Caco-2 (cell line): Measurements from ENCODE around the gene GLT8D1. TPM values are rescaled to one million over a fixed set of nuclear protein-coding genes. Genes with fewer than 3 reads are reported as not detected.
A peak's percentile ranks its signal among the peaks of the same experiment; 100 is the strongest.

Experiments used
- BruUV-seq: library from RNA; stranded (reverse); fragments of 400-500 nt; replicated peaks from 2 replicates; lab custom pipeline; 2021; lab: Mats Ljungman, UMichigan
- CTCF ChIA-PET: fragments of 300-600 bp; sonication (Branson Sonifier 250); formaldehyde crosslinking; loops from one replicate; lab custom pipeline; 2022; ENCODE audit warnings: antibody characterized with exemption; lab: Charles Lee
- POLR2A ChIA-PET: fragments of 300-600 bp; sonication (Branson Sonifier 250); formaldehyde crosslinking; loops from one replicate; lab custom pipeline; 2022; ENCODE audit warnings: antibody characterized with exemption; lab: Charles Lee
- DNase-seq, 2 experiments: peaks; one replicate each; pipeline versions ENCODE4 v3.0.0 to v3.0.0-alpha.2; 2020 to 2022
- H3K27me3 ChIP-seq: replicated peaks from 2 replicates; pipeline ENCODE4 v1.6.0; 2011; ENCODE audit warnings: low read length; ENCODE audit not compliant: control insufficient read depth, insufficient read depth
- H3K36me3 ChIP-seq: 2 replicates; pipeline ENCODE4 v1.5.1; 2011; ENCODE audit warnings: low read length; ENCODE audit not compliant: control insufficient read depth, insufficient read depth
- H3K4me1 ChIP-seq: fragments of 250-450 bp; sonication (Bioruptor Pico); 2 replicates; pipeline ENCODE4 v1.5.1; 2020; ENCODE audit warnings: mild to moderate bottlenecking
- H3K4me3 ChIP-seq: 2 replicates; pipeline ENCODE4 v1.5.1; 2011; ENCODE audit warnings: low read depth, mild to moderate bottlenecking, control low read depth, low read length
- H3K9me3 ChIP-seq: fragments of 250-450 bp; sonication (Bioruptor Pico); 2 replicates; pipeline ENCODE4 v1.5.1; 2020; ENCODE audit warnings: mild to moderate bottlenecking, moderate library complexity
- H3K27ac Mint-ChIP-seq: one replicate; pipeline ENCODE4 v1.8.0; 2022; ENCODE audit warnings: mixed read lengths; ENCODE audit not compliant: unreplicated experiment
- H3K27me3 Mint-ChIP-seq: one replicate; pipeline ENCODE4 v1.8.0; 2022; ENCODE audit warnings: mixed read lengths; ENCODE audit not compliant: insufficient read depth, unreplicated experiment
- H3K36me3 Mint-ChIP-seq: one replicate; pipeline ENCODE4 v1.8.0; 2022; ENCODE audit warnings: mild to moderate bottlenecking, mixed read lengths; ENCODE audit not compliant: insufficient read depth, unreplicated experiment
- H3K4me1 Mint-ChIP-seq: one replicate; pipeline ENCODE4 v1.8.0; 2022; ENCODE audit warnings: low read depth, mixed read lengths; ENCODE audit not compliant: unreplicated experiment
- H3K4me3 Mint-ChIP-seq: one replicate; pipeline ENCODE4 v1.8.0; 2022; ENCODE audit warnings: mild to moderate bottlenecking, moderate library complexity, mixed read lengths; ENCODE audit not compliant: unreplicated experiment
- H3K9me3 Mint-ChIP-seq: one replicate; pipeline ENCODE4 v1.8.0; 2022; ENCODE audit warnings: mixed read lengths; ENCODE audit not compliant: unreplicated experiment
- CTCF ChIP-seq, 2 experiments: fragments of 200-600 bp in 1 of 2; IDR thresholded peaks; 1 replicate in 1 of 2; 2 replicates in 1 of 2; pipeline versions ENCODE4 v1.5.1 to v1.8.0; 2011 to 2022; ENCODE audit warnings: antibody characterized with exemption in 1 of 2, control low read depth in 1 of 2, inconsistent platforms in 1 of 2, low read depth in 1 of 2, low read length in 1 of 2, mild to moderate bottlenecking in 1 of 2, moderate library complexity in 1 of 2; ENCODE audit not compliant: insufficient read depth in 1 of 2, severe bottlenecking in 1 of 2, unreplicated experiment in 1 of 2
- intact Hi-C: fragments of 100-400 bp; cut with micrococcal nuclease; formaldehyde crosslinking; loops from one replicate; pipeline ENCODE4 v1.10.0; 2022; ENCODE audit not compliant: unreplicated experiment
- total RNA-seq: library from RNA; stranded (reverse); gene quantifications from 2 replicates; pipeline ENCODE4 v1.2.3, GENCODE V29; 2022

GLT8D1 gene
- total RNA-seq, 1 experiment from 2014 or later, result 31.4 TPM

- ChIA-PET POLR2A (no interaction called here), CTCF (no interaction called here)
- Mint-ChIP-seq H3K4me3 (no peak overlapping the region), H3K4me1 (peaks cover 13% of the 10 kb centered on the region), H3K27me3 (no peaks in the 10 kb centered on the region), H3K9me3 (no peaks in the 10 kb centered on the region), H3K36me3 (peaks cover 48% of the 10 kb centered on the region), H3K27ac (peak overlapping the region; percentile 1)
- Histone ChIP-seq H3K36me3 (0 out of 2 replicates have a peak, but pooled peaks cover 1% of the 10 kb centered on the region), H3K4me1 (peaks cover 17% of the 10 kb centered on the region), H3K9me3 (no peaks in the 10 kb centered on the region), H3K27me3 (no peaks in the 10 kb centered on the region), H3K4me3 (no peak overlapping the region)
- no TSS peak for BruUV-seq
- intact Hi-C loops, result loop anchor here (10.0 kb wide), 2 partner anchors 147 to 257 kb away; partner anchors contain the start of genes NT5DC2 and UQCC5
- no peak for DNase-seq
- no peak for TF ChIP-seq CTCF (IDR thresholded peaks at IDR 0.05; ENCODE audit: insufficient read depth in 1 of 2, low read depth in 1 of 2, low read length in 1 of 2, severe bottlenecking in 1 of 2, unreplicated experiment in 1 of 2)
Observed at GRCh38 chr3:52681596-52681995, 24.0 kb downstream of the GLT8D1 start.

GRCh38 chr3:52679811-52680210 is 25.8 kb downstream of the GLT8D1 start:
- peaks cover 11% of the 10 kb centered on the region for H3K4me1 Mint-ChIP-seq
- no TSS peak for BruUV-seq
- DNase-seq, result no peak
- intact Hi-C loops, result loop anchor here (10.0 kb wide), 2 partner anchors 145 to 255 kb away; partner anchors contain the start of genes NT5DC2 and UQCC5
- H3K27me3 Mint-ChIP-seq, result no peaks in the 10 kb centered on the region
- H3K4me3 Mint-ChIP-seq, result no peak overlapping the region
- 0 out of 2 replicates have a peak, but pooled peaks cover 1% of the 10 kb centered on the region for H3K36me3 ChIP-seq
- no peaks in the 10 kb centered on the region for H3K9me3 Mint-ChIP-seq
- H3K36me3 Mint-ChIP-seq, result peaks cover 49% of the 10 kb centered on the region
- no peak overlapping the region for H3K4me3 ChIP-seq
- no peak overlapping the region for H3K27ac Mint-ChIP-seq
- no peaks in the 10 kb centered on the region for H3K27me3 ChIP-seq
- H3K4me1 ChIP-seq, result peaks cover 15% of the 10 kb centered on the region
- ChIA-PET POLR2A (interaction anchor here (0.6 kb wide), 1 partner anchor 291 kb away, joined by 3 read pairs; no protein-coding TSS in a partner anchor), CTCF (no interaction called here)
- no peak for TF ChIP-seq CTCF (IDR thresholded peaks at IDR 0.05; ENCODE audit: insufficient read depth in 1 of 2, low read depth in 1 of 2, low read length in 1 of 2, severe bottlenecking in 1 of 2, unreplicated experiment in 1 of 2)
- no peaks in the 10 kb centered on the region for H3K9me3 ChIP-seq

- ChIA-PET CTCF (no interaction called here), POLR2A (interaction anchor here (0.6 kb wide), 1 partner anchor 290 kb away, joined by 3 read pairs; no protein-coding TSS in a partner anchor)
- H3K4me3 Mint-ChIP-seq, result no peak overlapping the region
Observed at GRCh38 chr3:52679199-52679538, 26.4 kb downstream of the GLT8D1 start.

More at GRCh38 chr3:52679199-52679538, 26.4 kb downstream of the GLT8D1 start:
- DNase-seq, result no peak
- Mint-ChIP-seq H3K4me1 (peaks cover 8% of the 10 kb centered on the region), H3K9me3 (no peaks in the 10 kb centered on the region), H3K27ac (no peak overlapping the region), H3K27me3 (no peaks in the 10 kb centered on the region), H3K36me3 (peaks cover 50% of the 10 kb centered on the region)
- no peak for TF ChIP-seq CTCF (IDR thresholded peaks at IDR 0.05; ENCODE audit: insufficient read depth in 1 of 2, low read depth in 1 of 2, low read length in 1 of 2, severe bottlenecking in 1 of 2, unreplicated experiment in 1 of 2)
- 0 out of 2 replicates have a peak, but pooled peaks cover 1% of the 10 kb centered on the region for H3K36me3 ChIP-seq
- H3K27me3 ChIP-seq, result no peaks in the 10 kb centered on the region
- BruUV-seq, result no TSS peak
- no peaks in the 10 kb centered on the region for H3K9me3 ChIP-seq
- intact Hi-C loops, result no loop called here
- peaks cover 9% of the 10 kb centered on the region for H3K4me1 ChIP-seq
- H3K4me3 ChIP-seq, result no peak overlapping the region
